Activated CD4-positive, alpha-beta T cell treated with anti-CD3 and anti-CD28 coated beads, Interleukin-2, amount 10 ng/mL, durations not matched to agents 24 days and 14 days (primary cell): Measurements from ENCODE around the gene PDZK1IP1. TPM values are rescaled to one million over a fixed set of nuclear protein-coding genes. Genes with fewer than 3 reads are reported as not detected.
"Not testable (repeated sequence)": the region's sequence is repeated elsewhere in the genome, so short reads cannot be mapped to it uniquely, and the experiment has no call there.

ENCODE experiments used
- DNase-seq: peaks from one replicate; pipeline ENCODE4 v3.0.0; 2022
- H3K27ac Mint-ChIP-seq: one replicate; pipeline ENCODE4 v1.8.0; 2022; ENCODE audit warnings: mild to moderate bottlenecking, mixed read lengths
- H3K27me3 Mint-ChIP-seq: one replicate; pipeline ENCODE4 v1.8.0; 2022; ENCODE audit warnings: mixed read lengths
- H3K36me3 Mint-ChIP-seq: one replicate; pipeline ENCODE4 v1.8.0; 2022; ENCODE audit warnings: low read depth, mild to moderate bottlenecking, mixed read lengths
- H3K4me1 Mint-ChIP-seq: one replicate; pipeline ENCODE4 v1.8.0; 2021; ENCODE audit warnings: mixed read lengths
- H3K4me3 Mint-ChIP-seq: one replicate; pipeline ENCODE4 v1.8.0; 2022; ENCODE audit warnings: mild to moderate bottlenecking, moderate library complexity, mixed read lengths
- H3K9me3 Mint-ChIP-seq: one replicate; pipeline ENCODE4 v1.8.0; 2021; ENCODE audit warnings: mixed read lengths
- intact Hi-C: fragments of 100-400 bp; cut with micrococcal nuclease; formaldehyde crosslinking; loops from one replicate; pipeline ENCODE4 v1.15.1; 2023
- total RNA-seq: library from RNA; stranded (reverse); gene quantifications from 2 replicates; pipeline ENCODE4 v1.2.3, GENCODE V29; 2022

PDZK1IP1 gene
- total RNA-seq, 1 donor from 2014 or later, result not detected

- no peak overlapping the region for H3K4me3 Mint-ChIP-seq
- no peaks in the 10 kb centered on the region for H3K9me3 Mint-ChIP-seq
- peak; percentile 86 for DNase-seq
- intact Hi-C loops, result loop anchor here (5.0 to 10.0 kb wide), 2 partner anchors 59 to 298 kb away; partner anchors contain the start of gene TAL1
- peaks cover 17% of the 10 kb centered on the region for H3K27me3 Mint-ChIP-seq
- no peak overlapping the region for H3K27ac Mint-ChIP-seq
- H3K36me3 Mint-ChIP-seq, result no peaks in the 10 kb centered on the region
- peaks cover 11% of the 10 kb centered on the region for H3K4me1 Mint-ChIP-seq
Measured at GRCh38 chr1:47175227-47175934, 14.5 kb downstream of the PDZK1IP1 start.

- H3K27ac Mint-ChIP-seq, result no peak overlapping the region
- peaks cover 10% of the 10 kb centered on the region for H3K4me1 Mint-ChIP-seq
- peaks cover 13% of the 10 kb centered on the region for H3K27me3 Mint-ChIP-seq
- no peaks in the 10 kb centered on the region for H3K9me3 Mint-ChIP-seq
- intact Hi-C loops, result loop anchor here (5.0 to 10.0 kb wide), 2 partner anchors 60 to 297 kb away; partner anchors contain the start of gene TAL1
- H3K4me3 Mint-ChIP-seq, result no peak overlapping the region
- no peaks in the 10 kb centered on the region for H3K36me3 Mint-ChIP-seq
- DNase-seq, result no peak
Measured at GRCh38 chr1:47174656-47175020, 15.2 kb downstream of the PDZK1IP1 start.

- intact Hi-C loops, result loop anchor here (10.0 kb wide), 1 partner anchor 62 kb away; the partner anchor contains the start of gene TAL1
- H3K9me3 Mint-ChIP-seq, result no peaks in the 10 kb centered on the region
- peaks cover 3% of the 10 kb centered on the region for H3K4me1 Mint-ChIP-seq
- no peaks in the 10 kb centered on the region for H3K36me3 Mint-ChIP-seq
- H3K27me3 Mint-ChIP-seq, result peaks cover 14% of the 10 kb centered on the region
- no peak for DNase-seq
- no peak overlapping the region for H3K27ac Mint-ChIP-seq
- no peak overlapping the region for H3K4me3 Mint-ChIP-seq
Measured at GRCh38 chr1:47172782-47173181, 17.1 kb downstream of the PDZK1IP1 start.

GRCh38 chr1:47164552-47164951 is 25.3 kb downstream of the PDZK1IP1 start:
- no peaks in the 10 kb centered on the region for H3K9me3 Mint-ChIP-seq
- H3K27ac Mint-ChIP-seq, result no peak overlapping the region
- no peaks in the 10 kb centered on the region for H3K36me3 Mint-ChIP-seq
- H3K4me1 Mint-ChIP-seq, result no peaks in the 10 kb centered on the region
- DNase-seq, result no peak
- H3K4me3 Mint-ChIP-seq, result no peak overlapping the region
- intact Hi-C loops, result no loop called here
- peaks cover 24% of the 10 kb centered on the region for H3K27me3 Mint-ChIP-seq

- H3K9me3 Mint-ChIP-seq, result peaks cover under 1% of the 10 kb centered on the region
Measured at GRCh38 chr1:47161298-47162040, 28.4 kb downstream of the PDZK1IP1 start.

GRCh38 chr1:47160716-47161115 is 29.1 kb downstream of the PDZK1IP1 start:
- Mint-ChIP-seq H3K27ac (no peak overlapping the region), H3K36me3 (no peaks in the 10 kb centered on the region), H3K27me3 (peaks cover 23% of the 10 kb centered on the region), H3K9me3 (peaks cover 6% of the 10 kb centered on the region), H3K4me1 (no peaks in the 10 kb centered on the region), H3K4me3 (no peak overlapping the region)
- no peak for DNase-seq
- intact Hi-C loops, result no loop called here

More at GRCh38 chr1:47161298-47162040, 28.4 kb downstream of the PDZK1IP1 start:
- H3K36me3 Mint-ChIP-seq, result no peaks in the 10 kb centered on the region
- DNase-seq, result no peak
- intact Hi-C loops, result no loop called here
- H3K4me3 Mint-ChIP-seq, result no peak overlapping the region
- no peaks in the 10 kb centered on the region for H3K4me1 Mint-ChIP-seq
- no peak overlapping the region for H3K27ac Mint-ChIP-seq
- H3K27me3 Mint-ChIP-seq, result peaks cover 19% of the 10 kb centered on the region

GRCh38 chr1:47157957-47158356 is 31.9 kb downstream of the PDZK1IP1 start:
- intact Hi-C loops, H3K9me3 Mint-ChIP-seq, H3K36me3 Mint-ChIP-seq, DNase-seq, H3K4me1 Mint-ChIP-seq, H3K27ac Mint-ChIP-seq, H3K4me3 Mint-ChIP-seq: not testable (repeated sequence)
- peaks cover 23% of the 10 kb centered on the region for H3K27me3 Mint-ChIP-seq

GRCh38 chr1:47156457-47156856 is 33.4 kb downstream of the PDZK1IP1 start:
- H3K9me3 Mint-ChIP-seq, H3K4me3 Mint-ChIP-seq, H3K4me1 Mint-ChIP-seq, H3K36me3 Mint-ChIP-seq, DNase-seq, H3K27ac Mint-ChIP-seq, intact Hi-C loops: not testable (repeated sequence)
- peaks cover 15% of the 10 kb centered on the region for H3K27me3 Mint-ChIP-seq

GRCh38 chr1:47149162-47149561 is 40.7 kb downstream of the PDZK1IP1 start:
- H3K4me3 Mint-ChIP-seq, H3K9me3 Mint-ChIP-seq, DNase-seq, H3K36me3 Mint-ChIP-seq, H3K27ac Mint-ChIP-seq, H3K27me3 Mint-ChIP-seq, intact Hi-C loops, H3K4me1 Mint-ChIP-seq: not testable (repeated sequence)

- DNase-seq, result no peak
- Mint-ChIP-seq H3K27ac (no peak overlapping the region), H3K9me3 (no peaks in the 10 kb centered on the region), H3K4me3 (no peak overlapping the region), H3K36me3 (no peaks in the 10 kb centered on the region), H3K4me1 (no peaks in the 10 kb centered on the region), H3K27me3 (peaks cover 5% of the 10 kb centered on the region)
- intact Hi-C loops, result no loop called here
Measured at GRCh38 chr1:47147047-47147785, 42.6 kb downstream of the PDZK1IP1 start.

GRCh38 chr1:47146495-47146894 is 43.3 kb downstream of the PDZK1IP1 start:
- DNase-seq, H3K27me3 Mint-ChIP-seq, H3K4me3 Mint-ChIP-seq, H3K9me3 Mint-ChIP-seq, intact Hi-C loops, H3K36me3 Mint-ChIP-seq, H3K4me1 Mint-ChIP-seq, H3K27ac Mint-ChIP-seq: not testable (repeated sequence)

GRCh38 chr1:47143654-47144053 is 46.2 kb downstream of the PDZK1IP1 start:
- H3K27me3 Mint-ChIP-seq, H3K36me3 Mint-ChIP-seq, H3K4me3 Mint-ChIP-seq, intact Hi-C loops, H3K4me1 Mint-ChIP-seq, H3K27ac Mint-ChIP-seq, H3K9me3 Mint-ChIP-seq, DNase-seq: not testable (repeated sequence)

GRCh38 chr1:47140358-47140757 is 49.5 kb downstream of the PDZK1IP1 start:
- H3K9me3 Mint-ChIP-seq, H3K4me1 Mint-ChIP-seq, H3K27ac Mint-ChIP-seq, H3K36me3 Mint-ChIP-seq, DNase-seq, H3K4me3 Mint-ChIP-seq, H3K27me3 Mint-ChIP-seq, intact Hi-C loops: not testable (repeated sequence)
